ENCODE measurements around the gene THSD7B. TPM values are rescaled to one million over a fixed set of nuclear protein-coding genes. Genes with fewer than 3 reads are reported as not detected.

THSD7B gene
- total and polyA plus RNA-seq, 2 of the 8 experiments (the other 6 are each of a cell fraction or from before 2014, with no cell fraction given) = 0.60 to 2.9 TPM

GRCh38 chr2:137002896-137003295 is 237.6 kb downstream of the THSD7B start:
- Histone ChIP-seq H3K9ac (replicated peaks in 1 of 4; ENCODE audit: extremely low read depth in 1 of 4, low read depth in 3 of 4, low read length in 3 of 4) (no peak overlapping the region), H3K4me2 (ENCODE audit: insufficient read depth in 1 of 2, low read depth in 2 of 2, low read length in 2 of 2) (no peak overlapping the region), H3K4me1 (replicated peaks in 1 of 4; ENCODE audit: control insufficient read depth in 3 of 4, insufficient read depth in 4 of 4, low read length in 3 of 4) (no peaks in the 10 kb centered on the region), H3K79me1 (ENCODE audit: low read depth, low read length) (no peaks in the 10 kb centered on the region), H2BK15ac (ENCODE audit: low read length) (no peak overlapping the region), H3K79me2 (ENCODE audit: control insufficient read depth in 1 of 2, insufficient read depth in 2 of 2, low read length in 2 of 2) (no peaks in the 10 kb centered on the region), H3K18ac (ENCODE audit: extremely low read depth, low read length) (no peak overlapping the region), H3K4ac (replicated peaks; ENCODE audit: insufficient read length, low read depth, low read length) (no peak overlapping the region), H4K5ac (ENCODE audit: insufficient read length, low read depth, low read length) (no peak overlapping the region), H3K56ac (replicated peaks; ENCODE audit: insufficient read length, low read depth, low read length) (no peak overlapping the region), H4K8ac (ENCODE audit: extremely low read depth, insufficient read depth, low read length) (no peak overlapping the region), H3K14ac (ENCODE audit: insufficient read length) (no peak overlapping the region), H2BK20ac (ENCODE audit: low read length) (no peak overlapping the region), H4K20me1 (replicated peaks in 1 of 2; ENCODE audit: control insufficient read depth in 1 of 2, insufficient read depth in 2 of 2, low read length in 2 of 2) (no peaks in the 10 kb centered on the region), H3K27ac (ENCODE audit: low read depth, low read length) (no peak overlapping the region), H2AFZ (ENCODE audit: low read length) (no peak overlapping the region), H2AK5ac (ENCODE audit: low read depth, low read length) (no peak overlapping the region), H3K9me3 (ENCODE audit: insufficient read depth in 2 of 2, low read depth in 1 of 2, low read length in 1 of 2) (no peaks in the 10 kb centered on the region), H3K4me3 (ENCODE audit: extremely low read depth in 1 of 4, insufficient read depth in 2 of 4, low read depth in 3 of 4, low read length in 4 of 4) (no peak overlapping the region), H3K23me2 (ENCODE audit: low read depth, low read length) (no peaks in the 10 kb centered on the region), H4K91ac (replicated peaks; ENCODE audit: insufficient read length, low read length) (no peak overlapping the region), H2BK12ac (ENCODE audit: low read depth, low read length) (no peak overlapping the region), H2BK5ac (ENCODE audit: low read depth, low read length) (no peak overlapping the region), H3K23ac (ENCODE audit: insufficient read length) (no peak overlapping the region), H3K27me3 (replicated peaks in 1 of 4; ENCODE audit: control insufficient read depth in 3 of 4, extremely low read depth in 1 of 4, insufficient read depth in 3 of 4, low read length in 3 of 4) (no peaks in the 10 kb centered on the region), H2BK120ac (replicated peaks; ENCODE audit: low read depth, low read length) (no peak overlapping the region), H3K36me3 (ENCODE audit: control insufficient read depth in 2 of 4, insufficient read depth in 4 of 4, low read length in 3 of 4) (no peaks in the 10 kb centered on the region)
- WGBS, 2 experiments (ENCODE audit: extremely low coverage in 1 of 2, insufficient coverage in 1 of 2, insufficient read length in 1 of 2, insufficient replicate concordance in 2 of 2, low coverage in 1 of 2, low lambda C conversion rate in 2 of 2, missing lambda C conversion rate in 1 of 2) = 95% methylated on average over 1 of the region's 1 CpG; no CpG with 5 or more reads in 1 of the 2 experiments
- ChIA-PET CTCF (ENCODE audit: partially characterized antibody) (no interaction called here), POLR2A (ENCODE audit: partially characterized antibody) (no interaction called here)
- TF ChIP-seq TAF7 (optimal IDR thresholded peaks at IDR 0.05; ENCODE audit: borderline replicate concordance, low read depth, low read length) (no peak), E2F6 (IDR thresholded peaks at IDR 0.05) (no peak), SIX5 (IDR thresholded peaks at IDR 0.05; ENCODE audit: low read depth, low read length) (no peak), KDM1A (IDR thresholded peaks at IDR 0.05; ENCODE audit: borderline replicate concordance, low read length) (no peak), RFX5 (IDR thresholded peaks at IDR 0.05; ENCODE audit: borderline replicate concordance, low read depth, low read length) (no peak), USF2 (IDR thresholded peaks at IDR 0.05; ENCODE audit: low read length) (no peak), SRF (IDR thresholded peaks at IDR 0.05; ENCODE audit: low read depth, low read length) (no peak), EP300 (IDR thresholded peaks at IDR 0.05; ENCODE audit: borderline replicate concordance in 1 of 2, low read depth in 2 of 2, low read length in 2 of 2) (no peak), YY1 (IDR thresholded peaks at IDR 0.05; ENCODE audit: low read depth, low read length) (no peak), ZNF274 (IDR thresholded peaks at IDR 0.05; ENCODE audit: borderline replicate concordance, extremely low read depth, low read length) (no peak), SP4 (IDR thresholded peaks at IDR 0.05; ENCODE audit: low read length) (no peak)
- DNase-seq (ENCODE audit: low read depth in 1 of 2, low spot score in 2 of 2) (no peak), FAIRE-seq (no peak)
